Neuronal stem cell (in vitro differentiated cells): ENCODE measurements around the gene COL20A1.

ENCODE experiments used
- DNase-seq: peaks from one replicate; pipeline ENCODE4 v3.0.0-alpha.2; 2013; ENCODE audit warnings: low spot score
- H2AFZ ChIP-seq: one replicate; pipeline ENCODE4 v1.6.1; 2013; ENCODE audit warnings: mild to moderate bottlenecking, low read length, inconsistent platforms
- H2AK5ac ChIP-seq: 2 replicates; pipeline ENCODE4 v1.6.1; 2013; ENCODE audit warnings: low read depth, mild to moderate bottlenecking, inconsistent platforms, low read length, moderate library complexity, mixed read lengths
- H2BK120ac ChIP-seq: 2 replicates; pipeline ENCODE4 v1.6.1; 2013; ENCODE audit warnings: low read depth, mild to moderate bottlenecking, inconsistent platforms, low read length, moderate library complexity, mixed read lengths
- H2BK12ac ChIP-seq: one replicate; pipeline ENCODE4 v1.6.1; 2013; ENCODE audit warnings: low read length, inconsistent platforms
- H2BK15ac ChIP-seq: 2 replicates; pipeline ENCODE4 v1.6.1; 2013; ENCODE audit warnings: mild to moderate bottlenecking, low read length, inconsistent platforms, mixed read lengths
- H2BK5ac ChIP-seq: one replicate; pipeline ENCODE4 v1.6.1; 2013; ENCODE audit warnings: inconsistent platforms, mild to moderate bottlenecking, low read length, moderate library complexity
- H3K14ac ChIP-seq: one replicate; pipeline ENCODE4 v1.6.1; 2013; ENCODE audit warnings: low read length, inconsistent platforms
- H3K18ac ChIP-seq: 2 replicates; pipeline ENCODE4 v1.6.1; 2013; ENCODE audit warnings: low read length, inconsistent platforms
- H3K23ac ChIP-seq: 2 replicates; pipeline ENCODE4 v1.6.1; 2013; ENCODE audit warnings: low read depth, mild to moderate bottlenecking, mixed read lengths, low read length, inconsistent platforms; ENCODE audit not compliant: poor library complexity
- H3K27ac ChIP-seq: replicated peaks from 3 replicates; pipeline ENCODE4 v1.5.1; 2013; ENCODE audit warnings: low read length, inconsistent platforms
- H3K27me3 ChIP-seq, 3 experiments: 2 replicates each; pipeline ENCODE4 v1.6.1; 2013; ENCODE audit warnings: low read length in 3 of 3, mild to moderate bottlenecking in 2 of 3, inconsistent platforms in 1 of 3, low read depth in 1 of 3, mixed read lengths in 1 of 3, moderate library complexity in 1 of 3; ENCODE audit not compliant: control insufficient read depth in 3 of 3, insufficient read depth in 3 of 3
- H3K36me3 ChIP-seq, 2 donors: replicated peaks in 1 of 2; 2 replicates each; pipeline ENCODE4 v1.6.1; 2013; ENCODE audit warnings: low read length in 2 of 2; ENCODE audit not compliant: control insufficient read depth in 2 of 2, insufficient read depth in 2 of 2
- H3K4ac ChIP-seq: 2 replicates; pipeline ENCODE4 v1.6.1; 2013; ENCODE audit warnings: inconsistent platforms, mild to moderate bottlenecking, low read length, moderate library complexity
- H3K4me1 ChIP-seq, 2 donors: 1 replicate in 1 of 2; 2 replicates in 1 of 2; pipeline ENCODE4 v1.6.1; 2013; ENCODE audit warnings: low read length in 2 of 2, low read depth in 1 of 2; ENCODE audit not compliant: control insufficient read depth in 2 of 2, insufficient read depth in 1 of 2
- H3K4me2 ChIP-seq: one replicate; pipeline ENCODE4 v1.6.1; 2013; ENCODE audit warnings: mild to moderate bottlenecking, low read length, inconsistent platforms; ENCODE audit not compliant: insufficient read depth, poor library complexity, severe bottlenecking
- H3K4me3 ChIP-seq, 2 donors: 2 replicates each; pipeline ENCODE4 v1.5.1; 2013; ENCODE audit warnings: low read length in 2 of 2, mild to moderate bottlenecking in 2 of 2, inconsistent platforms in 1 of 2, moderate library complexity in 1 of 2
- H3K79me1 ChIP-seq: one replicate; pipeline ENCODE4 v1.6.1; 2013; ENCODE audit warnings: low read depth, mild to moderate bottlenecking, inconsistent platforms, low read length, moderate library complexity
- H3K9ac ChIP-seq: one replicate; pipeline ENCODE4 v1.6.1; 2013; ENCODE audit warnings: mild to moderate bottlenecking, low read depth, low read length, inconsistent platforms; ENCODE audit not compliant: poor library complexity
- H3K9me3 ChIP-seq, 2 donors: replicated peaks in 1 of 2; 2 replicates each; pipeline versions ENCODE3 to v1.6.1; 2013; ENCODE audit warnings: low read length in 2 of 2, mild to moderate bottlenecking in 2 of 2, inconsistent platforms in 1 of 2, low read depth in 1 of 2, mixed read lengths in 1 of 2, moderate library complexity in 1 of 2; ENCODE audit not compliant: control insufficient read depth in 2 of 2, insufficient read depth in 1 of 2
- H4K8ac ChIP-seq: one replicate; pipeline ENCODE4 v1.6.1; 2013; ENCODE audit warnings: low read depth, mild to moderate bottlenecking, inconsistent platforms, low read length, moderate library complexity
- H4K91ac ChIP-seq: one replicate; pipeline ENCODE4 v1.6.1; 2013; ENCODE audit warnings: low read length, low read depth, mild to moderate bottlenecking, inconsistent platforms; ENCODE audit not compliant: poor library complexity
- WGBS, 2 donors: extraction: QIAGEN DNeasy Blood & Tissue Kit; methylation state at CpG; one replicate each; pipeline ENCODE4 v1.1.7; 2013; ENCODE audit warnings: missing lambda C conversion rate in 2 of 2, mixed read lengths in 1 of 2; ENCODE audit not compliant: insufficient read length in 2 of 2, insufficient replicate concordance in 1 of 2; ENCODE audit errors: extremely low coverage in 2 of 2; 5-methylcytosine and 5-hydroxymethylcytosine counted together

Gene COL20A1

GRCh38 chr20:63351326-63351700 is 58.3 kb downstream of the COL20A1 start:
- no peak overlapping the region for H2AFZ ChIP-seq
- H3K4me3 ChIP-seq, result peak overlapping the region in 1 of 2 donors; percentile 67
- no peak for DNase-seq
- H3K4me2 ChIP-seq, result no peak overlapping the region
- peaks cover 2 to 3% of the 10 kb centered on the region in 2 donors for H3K9me3 ChIP-seq
- H2BK120ac ChIP-seq, result no peak overlapping the region
- peaks cover 0 to 3% (median 0%) of the 10 kb centered on the region in 3 experiments for H3K27me3 ChIP-seq
- no peak overlapping the region for H2BK5ac ChIP-seq
- H4K91ac ChIP-seq, result peak overlapping the region; percentile 72
- H3K23ac ChIP-seq, result peak overlapping the region; percentile 95
- peaks cover 11% of the 10 kb centered on the region for H3K79me1 ChIP-seq
- H3K4ac ChIP-seq, result no peak overlapping the region
- no CpG with 5 or more reads among the region's 12 CpGs for WGBS, 2 donors
- H3K14ac ChIP-seq, result peak overlapping the region; percentile 31
- H2AK5ac ChIP-seq, result peak overlapping the region; percentile 88
- H3K18ac ChIP-seq, result peak overlapping the region; percentile 93
- H3K36me3 ChIP-seq, result no peaks in the 10 kb centered on the region
- H2BK15ac ChIP-seq, result peak overlapping the region; percentile 37
- H3K27ac ChIP-seq, result no peak overlapping the region
- peak overlapping the region; percentile 97 for H2BK12ac ChIP-seq
- no peak overlapping the region for H3K9ac ChIP-seq
- H4K8ac ChIP-seq, result no peak overlapping the region
- H3K4me1 ChIP-seq, result peaks cover 6 to 15% of the 10 kb centered on the region in 2 donors

GRCh38 chr20:63351811-63352591 is 59.0 kb downstream of the COL20A1 start:
- Histone ChIP-seq H3K9ac (peak overlapping the region; percentile 70), H2AFZ (peak overlapping the region; percentile 59), H2BK120ac (no peak overlapping the region), H3K4ac (no peak overlapping the region), H2BK15ac (no peak overlapping the region), H2BK12ac (peak overlapping the region; percentile 97), H4K8ac (peak overlapping the region; percentile 82), H3K36me3 (no peaks in the 10 kb centered on the region), H3K4me2 (no peak overlapping the region), H3K79me1 (peaks cover 11% of the 10 kb centered on the region), H4K91ac (no peak overlapping the region), H2AK5ac (peak overlapping the region; percentile 70), H3K4me1 (peaks cover 6 to 15% of the 10 kb centered on the region in 2 donors), H3K9me3 (peaks cover 2 to 3% of the 10 kb centered on the region in 2 donors), H3K14ac (peak overlapping the region; percentile 56), H3K4me3 (no peak overlapping the region), H3K27ac (no peak overlapping the region), H3K23ac (peak overlapping the region; percentile 95), H3K18ac (peak overlapping the region; percentile 93), H3K27me3 (peaks cover 0 to 3% (median 0%) of the 10 kb centered on the region in 3 experiments), H2BK5ac (no peak overlapping the region)
- DNase-seq, result no peak
- WGBS, 2 donors, result no CpG with 5 or more reads among the region's 28 CpGs

- Histone ChIP-seq H3K14ac (no peak overlapping the region), H2AK5ac (peak overlapping the region; percentile 96), H3K4me2 (no peak overlapping the region), H3K18ac (peak overlapping the region; percentile 44), H3K79me1 (peaks cover 9% of the 10 kb centered on the region), H3K27me3 (peaks cover 0 to 11% (median 0%) of the 10 kb centered on the region in 3 experiments), H4K8ac (no peak overlapping the region), H3K4me1 (peaks cover 6 to 11% of the 10 kb centered on the region in 2 donors), H3K36me3 (no peaks in the 10 kb centered on the region), H3K27ac (no peak overlapping the region), H2BK15ac (no peak overlapping the region), H3K4ac (no peak overlapping the region), H3K23ac (no peak overlapping the region), H4K91ac (no peak overlapping the region), H2AFZ (peak overlapping the region; percentile 59), H3K9ac (no peak overlapping the region), H2BK5ac (no peak overlapping the region), H2BK120ac (no peak overlapping the region), H3K9me3 (peaks cover 2 to 3% of the 10 kb centered on the region in 2 donors), H2BK12ac (no peak overlapping the region), H3K4me3 (no peak overlapping the region)
- no CpG with 5 or more reads among the region's 12 CpGs for WGBS, 2 donors
- no peak for DNase-seq
These were observed 59.8 kb downstream of the COL20A1 start for GRCh38 chr20:63352811-63353221.

- Histone ChIP-seq H4K8ac (no peak overlapping the region), H2BK120ac (no peak overlapping the region), H2BK15ac (peak overlapping the region; percentile 15), H3K27me3 (peaks cover 0 to 26% (median 7%) of the 10 kb centered on the region in 3 experiments), H3K9ac (no peak overlapping the region), H2AK5ac (peak overlapping the region; percentile 88), H3K36me3 (no peaks in the 10 kb centered on the region), H3K4me2 (no peak overlapping the region), H3K4ac (no peak overlapping the region), H3K79me1 (peaks cover 5% of the 10 kb centered on the region), H3K9me3 (peaks cover 2 to 3% of the 10 kb centered on the region in 2 donors), H3K27ac (no peak overlapping the region), H3K14ac (peak overlapping the region; percentile 82), H3K18ac (peak overlapping the region; percentile 44), H3K23ac (no peak overlapping the region), H3K4me3 (no peak overlapping the region), H2BK12ac (peak overlapping the region; percentile 6), H3K4me1 (peaks cover 6 to 9% of the 10 kb centered on the region in 2 donors), H2BK5ac (no peak overlapping the region), H4K91ac (no peak overlapping the region), H2AFZ (no peak overlapping the region)
- no CpG with 5 or more reads among the region's 25 CpGs for WGBS, 2 donors
- no peak for DNase-seq
These were observed 61.8 kb downstream of the COL20A1 start for GRCh38 chr20:63354636-63355350.
